Glutamatergic neuron (in vitro differentiated cells): ENCODE results near the gene FHOD3. TPM values are rescaled to one million over a fixed set of nuclear protein-coding genes. Genes with fewer than 3 reads are reported as not detected.

Experiments
- DNase-seq: peaks from one replicate; pipeline ENCODE4 v3.0.0; 2022
- H3K27ac Mint-ChIP-seq: one replicate; pipeline ENCODE4 v1.8.0; 2020; ENCODE audit warnings: mild to moderate bottlenecking, mixed read lengths, inconsistent platforms; ENCODE audit not compliant: unreplicated experiment
- H3K27me3 Mint-ChIP-seq: one replicate; pipeline ENCODE4 v1.8.0; 2020; ENCODE audit warnings: mild to moderate bottlenecking, moderate library complexity, mixed read lengths, inconsistent platforms; ENCODE audit not compliant: unreplicated experiment
- H3K36me3 Mint-ChIP-seq: one replicate; pipeline ENCODE4 v1.8.0; 2020; ENCODE audit warnings: mild to moderate bottlenecking, mixed read lengths, inconsistent platforms; ENCODE audit not compliant: unreplicated experiment
- H3K4me1 Mint-ChIP-seq: one replicate; pipeline ENCODE4 v1.8.0; 2020; ENCODE audit warnings: mild to moderate bottlenecking, low read depth, mixed read lengths, inconsistent platforms; ENCODE audit not compliant: unreplicated experiment
- H3K4me3 Mint-ChIP-seq: one replicate; pipeline ENCODE4 v1.8.0; 2020; ENCODE audit warnings: mild to moderate bottlenecking, mixed read lengths, inconsistent platforms; ENCODE audit not compliant: unreplicated experiment
- H3K9me3 Mint-ChIP-seq: one replicate; pipeline ENCODE4 v1.8.0; 2020; ENCODE audit warnings: mild to moderate bottlenecking, moderate library complexity, mixed read lengths, inconsistent platforms; ENCODE audit not compliant: unreplicated experiment
- CTCF ChIP-seq: fragments of 200-600 bp; sonication (generic); IDR thresholded peaks from one replicate; pipeline ENCODE4 v1.5.0; 2021; ENCODE audit not compliant: partially characterized antibody, unreplicated experiment
- total RNA-seq: library from RNA; stranded (reverse); fragmentation: NEBNext Ultra II Directional; extraction: Animal tissue kit (Norgen Biotek cat#: 25700); gene quantifications from one replicate; pipeline ENCODE4 v1.2.1, GENCODE V29; 2021; ENCODE audit not compliant: unreplicated experiment

Gene FHOD3
- total RNA-seq, 1 donor from 2014 or later, result 21.2 TPM

- peaks cover 2% of the 10 kb centered on the region for H3K27me3 Mint-ChIP-seq
- no peak overlapping the region for H3K27ac Mint-ChIP-seq
- no peaks in the 10 kb centered on the region for H3K4me1 Mint-ChIP-seq
- no peaks in the 10 kb centered on the region for H3K9me3 Mint-ChIP-seq
- no peak for TF ChIP-seq CTCF
- no peak overlapping the region for H3K4me3 Mint-ChIP-seq
- no peaks in the 10 kb centered on the region for H3K36me3 Mint-ChIP-seq
- peak; percentile 25 for DNase-seq
Measured at GRCh38 chr18:36661999-36662398, 364.5 kb downstream of the FHOD3 start.

- no peak overlapping the region for H3K4me3 Mint-ChIP-seq
- peaks cover 2% of the 10 kb centered on the region for H3K27me3 Mint-ChIP-seq
- no peak overlapping the region for H3K27ac Mint-ChIP-seq
- no peak for DNase-seq
- TF ChIP-seq CTCF, result no peak
- no peaks in the 10 kb centered on the region for H3K4me1 Mint-ChIP-seq
- H3K9me3 Mint-ChIP-seq, result no peaks in the 10 kb centered on the region
- no peaks in the 10 kb centered on the region for H3K36me3 Mint-ChIP-seq
Measured at GRCh38 chr18:36663312-36663711, 365.8 kb downstream of the FHOD3 start.

- no peak overlapping the region for H3K27ac Mint-ChIP-seq
- no peak for TF ChIP-seq CTCF
- no peak overlapping the region for H3K4me3 Mint-ChIP-seq
- H3K4me1 Mint-ChIP-seq, result no peaks in the 10 kb centered on the region
- no peak for DNase-seq
- peaks cover 2% of the 10 kb centered on the region for H3K27me3 Mint-ChIP-seq
- no peaks in the 10 kb centered on the region for H3K9me3 Mint-ChIP-seq
- no peaks in the 10 kb centered on the region for H3K36me3 Mint-ChIP-seq
Measured at GRCh38 chr18:36665952-36666351, 368.4 kb downstream of the FHOD3 start.

GRCh38 chr18:36667811-36668210, 370.3 kb downstream of the FHOD3 start:
- TF ChIP-seq CTCF, result no peak
- no peaks in the 10 kb centered on the region for H3K36me3 Mint-ChIP-seq
- H3K9me3 Mint-ChIP-seq, result no peaks in the 10 kb centered on the region
- DNase-seq, result no peak
- H3K4me3 Mint-ChIP-seq, result no peak overlapping the region
- H3K27me3 Mint-ChIP-seq, result peaks cover 2% of the 10 kb centered on the region
- H3K4me1 Mint-ChIP-seq, result no peaks in the 10 kb centered on the region
- no peak overlapping the region for H3K27ac Mint-ChIP-seq

GRCh38 chr18:36668349-36668748, 370.8 kb downstream of the FHOD3 start:
- H3K4me1 Mint-ChIP-seq, result no peaks in the 10 kb centered on the region
- H3K9me3 Mint-ChIP-seq, result no peaks in the 10 kb centered on the region
- H3K4me3 Mint-ChIP-seq, result no peak overlapping the region
- H3K27me3 Mint-ChIP-seq, result peaks cover 2% of the 10 kb centered on the region
- no peak for DNase-seq
- H3K27ac Mint-ChIP-seq, result no peak overlapping the region
- TF ChIP-seq CTCF, result no peak
- H3K36me3 Mint-ChIP-seq, result no peaks in the 10 kb centered on the region
